ENCODE results near the gene RIPOR2. TPM values are rescaled to one million over a fixed set of nuclear protein-coding genes. Genes with fewer than 3 reads are reported as not detected.
A peak's percentile ranks its signal among the peaks of the same experiment; 100 is the strongest.

The RIPOR2 gene
- total RNA-seq, 1 experiment from 2014 or later = 5.0 TPM

DNA sequence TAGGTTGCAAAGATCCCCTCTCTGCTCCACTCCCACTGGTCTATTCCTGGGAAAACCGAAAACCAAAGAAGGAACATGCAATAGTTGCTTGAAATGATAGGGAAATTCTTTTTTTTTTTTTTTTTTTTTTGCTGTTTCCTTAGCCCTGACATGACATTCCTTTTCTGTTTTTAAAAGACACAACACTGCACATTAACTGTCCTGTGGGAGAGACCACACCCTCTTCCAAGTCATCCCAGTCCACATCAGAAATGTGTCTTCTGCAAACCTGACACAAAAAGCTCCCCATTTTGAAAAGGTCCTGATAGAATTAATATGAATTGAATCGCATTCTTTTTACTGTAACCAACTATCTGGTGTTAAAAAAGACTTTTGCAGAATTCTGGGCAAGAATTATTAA, 43.4 kb upstream of the RIPOR2 start:
- no peak for DNase-seq
- Histone ChIP-seq H2BK12ac (ENCODE audit: insufficient read length, low read depth, low read length) (no peak overlapping the region), H3K4me2 (ENCODE audit: insufficient read depth, insufficient read length, low read length) (no peak overlapping the region), H2AFZ (ENCODE audit: low read length) (no peak overlapping the region), H3K27me3 (ENCODE audit: insufficient read depth, low read length) (no peaks in the 10 kb centered on the region), H4K91ac (ENCODE audit: insufficient read length, low read depth, low read length) (no peak overlapping the region), H3K79me1 (ENCODE audit: insufficient read depth, low read depth, low read length, poor library complexity, severe bottlenecking) (no peaks in the 10 kb centered on the region), H3K27ac (ENCODE audit: insufficient read length, low read depth, low read length) (no peak overlapping the region), H2BK5ac (ENCODE audit: insufficient read length, low read length) (no peak overlapping the region), H3K79me2 (ENCODE audit: insufficient read depth, low read length) (no peaks in the 10 kb centered on the region), H3K4me1 (ENCODE audit: insufficient read depth, low read length) (peaks cover 13% of the 10 kb centered on the region; the same call in 1 of the 2 replicates), H3K4ac (ENCODE audit: low read depth, low read length) (no peak overlapping the region), H2BK15ac (ENCODE audit: low read depth, low read length) (no peak overlapping the region), H4K8ac (replicated peaks; ENCODE audit: insufficient read length, low read depth, low read length) (no peak overlapping the region), H3K23me2 (ENCODE audit: insufficient read length, low read depth, low read length, poor library complexity, severe bottlenecking) (no peaks in the 10 kb centered on the region), H4K20me1 (ENCODE audit: control insufficient read depth, insufficient read depth, insufficient read length) (no peaks in the 10 kb centered on the region), H2AK5ac (ENCODE audit: insufficient read length, low read length) (no peak overlapping the region), H3K14ac (ENCODE audit: insufficient read depth, low read length) (no peak overlapping the region), H3K23ac (ENCODE audit: insufficient read length, low read depth, low read length) (no peak overlapping the region), H3K9ac (ENCODE audit: extremely low read depth, insufficient read length, low read length) (no peak overlapping the region), H3T11ph (ENCODE audit: low read length) (no peak overlapping the region), H4K5ac (ENCODE audit: insufficient read length, low read depth, low read length) (no peak overlapping the region), H3K56ac (ENCODE audit: insufficient read length, low read depth, low read length) (no peak overlapping the region), H3K18ac (ENCODE audit: insufficient read length, low read depth, low read length) (no peak overlapping the region), H3K9me3 (ENCODE audit: control insufficient read depth, low read depth, low read length) (no peaks in the 10 kb centered on the region), H2BK120ac (ENCODE audit: low read depth, low read length, poor library complexity, severe bottlenecking) (no peak overlapping the region), H2BK20ac (ENCODE audit: low read depth, low read length, poor library complexity, severe bottlenecking) (no peak overlapping the region)
- no CpG with 5 or more reads among the region's 2 CpGs for WGBS (ENCODE audit: extremely low coverage, insufficient read length, low lambda C conversion rate)
- H3K9me3 Mint-ChIP-seq = no peaks in the 10 kb centered on the region; a peak in 1 of 5 replicates
- no peaks in the 10 kb centered on the region for H3K36me3 Mint-ChIP-seq (ENCODE audit: insufficient read depth in 1 of 3, low read depth in 3 of 3)
- peaks cover 64 to 66% of the 10 kb centered on the region in 2 experiments for H3K4me1 Mint-ChIP-seq
- H3K4me3 Mint-ChIP-seq = no peak overlapping the region; a peak in 1 of 5 replicates
- no peaks in the 10 kb centered on the region; the same call in 1 of the 2 replicates for H3K27me3 Mint-ChIP-seq (ENCODE audit: low read depth)
- TF ChIP-seq, protein P1, sequence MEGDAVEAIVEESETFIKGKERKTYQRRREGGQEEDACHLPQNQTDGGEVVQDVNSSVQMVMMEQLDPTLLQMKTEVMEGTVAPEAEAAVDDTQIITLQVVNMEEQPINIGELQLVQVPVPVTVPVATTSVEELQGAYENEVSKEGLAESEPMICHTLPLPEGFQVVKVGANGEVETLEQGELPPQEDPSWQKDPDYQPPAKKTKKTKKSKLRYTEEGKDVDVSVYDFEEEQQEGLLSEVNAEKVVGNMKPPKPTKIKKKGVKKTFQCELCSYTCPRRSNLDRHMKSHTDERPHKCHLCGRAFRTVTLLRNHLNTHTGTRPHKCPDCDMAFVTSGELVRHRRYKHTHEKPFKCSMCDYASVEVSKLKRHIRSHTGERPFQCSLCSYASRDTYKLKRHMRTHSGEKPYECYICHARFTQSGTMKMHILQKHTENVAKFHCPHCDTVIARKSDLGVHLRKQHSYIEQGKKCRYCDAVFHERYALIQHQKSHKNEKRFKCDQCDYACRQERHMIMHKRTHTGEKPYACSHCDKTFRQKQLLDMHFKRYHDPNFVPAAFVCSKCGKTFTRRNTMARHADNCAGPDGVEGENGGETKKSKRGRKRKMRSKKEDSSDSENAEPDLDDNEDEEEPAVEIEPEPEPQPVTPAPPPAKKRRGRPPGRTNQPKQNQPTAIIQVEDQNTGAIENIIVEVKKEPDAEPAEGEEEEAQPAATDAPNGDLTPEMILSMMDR (conservative IDR thresholded peaks at IDR 0.05) = no peak
- H3K27ac Mint-ChIP-seq = peak overlapping the region; percentile 39 to 100 (median 97)

Data from H9 (cell line).